Esophagus muscularis mucosa (tissue), 4 donors: ENCODE data around the gene ZMYND10.

Source experiments
- CTCF ChIP-seq, 3 experiments: fragments of 200-600 bp in 2 of 3; fragments of 450-650 bp in 1 of 3; sonication (generic) in 2 of 3; IDR thresholded peaks; one replicate each; pipeline ENCODE4 v1.5.1; 2017 to 2019; ENCODE audit warnings: antibody characterized with exemption in 3 of 3, mild to moderate bottlenecking in 2 of 3, moderate library complexity in 1 of 3
- EP300 ChIP-seq: sonication (generic); formaldehyde crosslinking; IDR thresholded peaks from one replicate; pipeline ENCODE4 v1.6.1; 2017; ENCODE audit warnings: antibody characterized with exemption
- POLR2A ChIP-seq: fragments of 450-650 bp; IDR thresholded peaks from one replicate; pipeline ENCODE4 v1.6.1; 2017; ENCODE audit warnings: antibody characterized with exemption, moderate library complexity, mild to moderate bottlenecking, low read depth

DNA sequence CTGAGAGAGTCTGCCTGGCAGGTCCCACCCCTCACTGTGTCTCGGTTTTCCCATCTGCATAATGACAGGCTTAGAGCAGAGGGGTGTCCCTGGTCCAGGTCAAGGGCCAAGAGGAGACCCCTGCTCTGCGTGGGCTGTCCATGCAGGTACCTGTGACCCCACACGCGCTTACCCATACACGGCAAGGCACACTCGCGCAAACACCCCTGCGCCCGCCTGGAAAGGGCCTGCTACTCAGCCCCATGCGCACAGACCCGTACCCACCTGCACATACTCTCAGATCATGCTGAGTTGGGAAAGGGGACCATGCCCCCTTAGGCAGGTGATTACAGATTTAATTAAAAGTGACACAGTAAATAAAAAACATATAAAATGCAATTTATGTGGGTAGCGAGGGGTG is 37.2 kb upstream of the ZMYND10 start:
- TF ChIP-seq CTCF (IDR thresholded peaks at IDR 0.05) (no peak), POLR2A (no peak), EP300 (no peak)
